ENCODE data around the gene AKAP6.

Gene AKAP6

DNA sequence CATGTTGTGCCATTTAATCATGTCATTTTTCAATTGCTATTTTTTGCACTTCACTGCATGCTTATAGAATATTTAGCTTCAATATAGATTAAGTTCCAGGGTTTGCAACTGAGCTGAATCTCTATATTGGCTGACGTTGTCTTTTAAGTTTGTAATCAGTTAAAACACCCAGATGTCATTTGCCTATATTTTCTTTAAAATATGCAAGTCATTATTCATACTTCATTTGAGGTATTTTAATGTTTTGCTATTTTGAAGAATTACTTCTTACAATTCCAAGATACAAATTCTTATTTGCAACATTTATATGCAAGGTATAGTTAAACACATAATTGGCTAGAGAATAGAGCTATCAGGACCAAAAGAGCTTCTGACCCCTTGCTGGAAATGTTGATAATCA is 434.6 kb downstream of the AKAP6 start:
- in situ Hi-C loops (cut with MboI; ENCODE audit: low sequenced_read_pairs, unreplicated experiment), result no loop called here
- no peak for DNase-seq (ENCODE audit: low spot score)
- TF ChIP-seq, protein P1, sequence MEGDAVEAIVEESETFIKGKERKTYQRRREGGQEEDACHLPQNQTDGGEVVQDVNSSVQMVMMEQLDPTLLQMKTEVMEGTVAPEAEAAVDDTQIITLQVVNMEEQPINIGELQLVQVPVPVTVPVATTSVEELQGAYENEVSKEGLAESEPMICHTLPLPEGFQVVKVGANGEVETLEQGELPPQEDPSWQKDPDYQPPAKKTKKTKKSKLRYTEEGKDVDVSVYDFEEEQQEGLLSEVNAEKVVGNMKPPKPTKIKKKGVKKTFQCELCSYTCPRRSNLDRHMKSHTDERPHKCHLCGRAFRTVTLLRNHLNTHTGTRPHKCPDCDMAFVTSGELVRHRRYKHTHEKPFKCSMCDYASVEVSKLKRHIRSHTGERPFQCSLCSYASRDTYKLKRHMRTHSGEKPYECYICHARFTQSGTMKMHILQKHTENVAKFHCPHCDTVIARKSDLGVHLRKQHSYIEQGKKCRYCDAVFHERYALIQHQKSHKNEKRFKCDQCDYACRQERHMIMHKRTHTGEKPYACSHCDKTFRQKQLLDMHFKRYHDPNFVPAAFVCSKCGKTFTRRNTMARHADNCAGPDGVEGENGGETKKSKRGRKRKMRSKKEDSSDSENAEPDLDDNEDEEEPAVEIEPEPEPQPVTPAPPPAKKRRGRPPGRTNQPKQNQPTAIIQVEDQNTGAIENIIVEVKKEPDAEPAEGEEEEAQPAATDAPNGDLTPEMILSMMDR (IDR thresholded peaks at IDR 0.05; ENCODE audit: borderline replicate concordance, control extremely low read depth, extremely low read depth, insufficient read depth, missing control alignments), result no peak

DNA sequence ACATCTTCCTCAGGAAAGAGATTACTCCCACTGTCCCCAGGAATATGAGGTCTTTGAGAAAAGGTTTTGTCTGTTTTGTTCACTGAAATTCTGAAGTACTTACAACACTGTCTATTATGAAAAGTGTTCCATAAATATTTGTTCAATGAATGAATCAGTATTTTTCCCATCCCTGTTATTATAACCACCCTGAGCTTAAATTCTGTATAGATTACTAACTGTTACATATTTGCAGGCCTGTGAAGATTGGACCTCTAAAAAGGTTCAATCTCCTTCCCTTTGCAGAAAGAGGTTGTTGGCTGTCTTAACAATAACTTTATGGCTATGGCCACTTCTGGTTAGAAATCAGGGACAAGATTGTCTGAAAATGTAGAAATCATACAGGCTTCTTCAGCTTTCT is 435.0 kb downstream of the AKAP6 start:
- TF ChIP-seq, protein P1 (IDR thresholded peaks at IDR 0.05; ENCODE audit: borderline replicate concordance, control extremely low read depth, extremely low read depth, insufficient read depth, missing control alignments), result no peak
- in situ Hi-C loops (cut with MboI; ENCODE audit: low sequenced_read_pairs, unreplicated experiment), result no loop called here
- DNase-seq (ENCODE audit: low spot score), result no peak

DNA sequence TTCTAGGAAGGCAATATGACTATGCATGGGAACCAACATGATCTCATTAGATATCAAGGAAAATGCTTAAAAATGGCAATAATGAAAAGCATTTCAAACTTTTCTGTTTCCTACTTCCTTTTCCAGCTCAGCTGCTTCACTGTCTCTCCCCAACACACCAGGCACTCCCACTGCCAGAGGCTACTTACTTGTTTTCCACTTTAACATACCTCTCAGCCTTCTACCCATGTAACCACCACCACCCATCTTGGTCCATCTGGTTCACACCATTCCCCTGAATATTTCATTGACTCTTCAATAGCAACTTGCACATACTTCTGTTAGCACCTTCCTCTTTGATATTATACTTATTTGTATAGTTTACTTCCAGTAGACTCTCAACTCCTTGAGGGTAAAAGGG is 441.3 kb downstream of the AKAP6 start:
- DNase-seq (ENCODE audit: low spot score), result no peak
- TF ChIP-seq, protein P1 (IDR thresholded peaks at IDR 0.05; ENCODE audit: borderline replicate concordance, control extremely low read depth, extremely low read depth, insufficient read depth, missing control alignments), result no peak
- in situ Hi-C loops (cut with MboI; ENCODE audit: low sequenced_read_pairs, unreplicated experiment), result no loop called here

DNA sequence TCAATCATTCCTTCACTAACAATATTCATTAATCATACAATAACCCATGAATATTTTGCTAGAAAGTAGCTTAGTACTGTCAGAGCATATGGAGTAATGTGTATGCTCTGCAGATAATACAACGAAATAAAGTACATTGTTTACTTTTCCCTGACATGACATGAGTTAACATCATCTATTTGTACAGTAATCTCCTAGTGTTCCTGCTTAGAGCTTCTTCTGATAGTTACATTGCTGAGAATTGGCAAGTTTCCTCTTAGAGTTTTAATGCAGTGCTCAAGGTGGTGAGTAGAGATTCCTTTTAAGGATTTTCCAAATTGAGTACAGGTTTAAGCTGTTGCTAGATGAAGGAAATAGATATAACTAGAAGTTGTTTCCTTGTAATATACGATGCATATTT is 445.1 kb downstream of the AKAP6 start:
- TF ChIP-seq, protein P1 (IDR thresholded peaks at IDR 0.05; ENCODE audit: borderline replicate concordance, control extremely low read depth, extremely low read depth, insufficient read depth, missing control alignments), result no peak
- in situ Hi-C loops (cut with MboI; ENCODE audit: low sequenced_read_pairs, unreplicated experiment), result no loop called here
- no peak for DNase-seq (ENCODE audit: low spot score)

DNA sequence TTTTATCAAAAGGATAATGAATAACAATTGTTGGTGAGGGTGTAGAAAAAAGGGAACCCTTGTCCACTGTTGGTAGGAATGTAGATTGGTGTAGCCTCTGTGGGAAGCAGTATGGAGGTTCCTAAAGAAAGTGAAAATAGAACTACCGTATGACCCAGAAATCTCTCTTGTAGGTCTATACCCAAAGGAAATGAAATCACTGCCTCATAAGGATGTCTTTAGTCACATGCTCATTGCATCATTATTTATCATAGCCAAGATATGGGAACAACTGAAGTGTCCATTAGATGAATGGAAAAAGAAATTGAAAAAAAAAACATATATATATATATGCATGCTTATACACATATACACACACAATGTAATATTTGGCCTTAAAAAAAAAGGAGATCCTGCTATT is 450.7 kb downstream of the AKAP6 start:
- TF ChIP-seq, protein P1 (IDR thresholded peaks at IDR 0.05; ENCODE audit: borderline replicate concordance, control extremely low read depth, extremely low read depth, insufficient read depth, missing control alignments), result no peak
- DNase-seq (ENCODE audit: low spot score), result no peak
- in situ Hi-C loops (cut with MboI; ENCODE audit: low sequenced_read_pairs, unreplicated experiment), result no loop called here

DNA sequence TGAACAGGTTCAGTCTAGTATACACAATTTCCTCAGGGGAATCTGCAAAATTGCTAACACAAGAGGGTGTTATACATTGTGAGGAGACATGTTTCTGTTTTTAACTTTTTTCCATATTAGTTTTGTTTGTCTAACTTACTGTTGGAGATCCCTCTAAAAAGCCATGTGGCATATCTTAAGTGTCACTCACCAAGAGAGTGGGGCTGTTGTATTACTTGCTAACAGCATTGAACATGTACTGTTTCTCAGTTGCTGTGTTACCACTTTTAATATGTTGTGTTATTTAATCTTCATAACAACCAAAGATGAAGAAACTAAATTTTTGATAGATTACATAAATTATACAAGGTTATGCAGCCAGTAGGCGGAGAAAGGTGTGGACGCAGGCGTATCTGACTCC is 455.3 kb downstream of the AKAP6 start:
- TF ChIP-seq, protein P1 (IDR thresholded peaks at IDR 0.05; ENCODE audit: borderline replicate concordance, control extremely low read depth, extremely low read depth, insufficient read depth, missing control alignments), result no peak
- DNase-seq (ENCODE audit: low spot score), result no peak
- in situ Hi-C loops (cut with MboI; ENCODE audit: low sequenced_read_pairs, unreplicated experiment), result no loop called here

DNA sequence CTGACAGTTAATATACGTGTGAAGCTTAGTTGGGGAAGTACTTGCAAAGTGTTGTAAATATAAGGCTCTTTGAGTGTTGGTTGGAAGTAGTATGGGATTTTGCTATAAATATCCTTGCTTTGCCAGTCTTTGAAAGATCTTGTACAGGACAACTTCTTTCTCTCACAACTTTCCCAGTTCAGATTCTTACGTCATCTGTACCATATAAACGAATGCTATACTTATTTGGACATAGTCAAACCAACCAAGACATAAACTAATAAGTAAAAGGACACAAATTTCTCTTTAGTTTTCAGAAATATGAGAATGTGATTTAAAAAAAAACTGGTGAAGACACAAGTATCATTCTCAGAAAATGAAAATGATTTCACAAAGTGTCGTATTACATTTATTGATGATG is 456.5 kb downstream of the AKAP6 start:
- in situ Hi-C loops (cut with MboI; ENCODE audit: low sequenced_read_pairs, unreplicated experiment), result no loop called here
- TF ChIP-seq, protein P1 (IDR thresholded peaks at IDR 0.05; ENCODE audit: borderline replicate concordance, control extremely low read depth, extremely low read depth, insufficient read depth, missing control alignments), result no peak

More for the DNA sequence above, 456.5 kb downstream of the AKAP6 start:
- no peak for DNase-seq (ENCODE audit: low spot score)

Data from GM13976 (cell line).